SK-N-SH (cell line): ENCODE results near the gene PRMT5. TPM values are rescaled to one million over a fixed set of nuclear protein-coding genes. Genes with fewer than 3 reads are reported as not detected.
"Not testable (repeated sequence)": the region's sequence is repeated elsewhere in the genome, so short reads cannot be mapped to it uniquely, and the experiment has no call there.

Experiments used
- CTCF ChIA-PET: fragments of 300-600, 350-600 bp; formaldehyde crosslinking; extraction: SDS; loops from one replicate; lab custom pipeline; 2021; lab: Yijun Ruan, JAX
- POLR2A ChIA-PET: fragments of 350-600 bp; sonication (Branson Sonifier 250); formaldehyde crosslinking; extraction: SDS; loops from one replicate; lab custom pipeline; 2020; ENCODE audit warnings: antibody characterized with exemption, inconsistent platforms; lab: Yijun Ruan, JAX
- DNase-seq: peaks from one replicate; pipeline ENCODE4 v3.0.0; 2012
- H2AFZ ChIP-seq: fragments of 200-600 bp; sonication (generic); 2 replicates; pipeline ENCODE4 v1.8.1; 2016; ENCODE audit warnings: antibody characterized with exemption, mild to moderate bottlenecking, low read depth
- H3F3A ChIP-seq: fragments of 200-600 bp; sonication (generic); replicated peaks from 2 replicates; pipeline ENCODE3; 2016; ENCODE audit warnings: antibody characterized with exemption, mild to moderate bottlenecking; ENCODE audit not compliant: insufficient read depth
- H3K27ac ChIP-seq, 2 experiments: fragments of 200-500 bp in 1 of 2; fragments of 200-600 bp in 1 of 2; sonication (Bioruptor generic) in 1 of 2; sonication (generic), shearing (Covaris generic) in 1 of 2; 2 replicates each; pipeline versions ENCODE4 v1.5.1 to v1.6.1; 2014 to 2016; ENCODE audit warnings: low read depth in 2 of 2, inconsistent platforms in 1 of 2, low read length in 1 of 2, mild to moderate bottlenecking in 1 of 2, mixed read lengths in 1 of 2
- H3K27me3 ChIP-seq: fragments of 200-600 bp; sonication (generic), shearing (Covaris generic); 2 replicates; pipeline ENCODE4 v1.6.1; 2016; ENCODE audit warnings: mixed run types; ENCODE audit not compliant: insufficient read depth
- H3K36me3 ChIP-seq, 2 experiments: fragments of 200-500 bp in 1 of 2; fragments of 200-600 bp in 1 of 2; sonication (Bioruptor generic) in 1 of 2; sonication (generic) in 1 of 2; replicated peaks in 1 of 2; 2 replicates each; pipeline versions ENCODE3 to v1.5.1; 2014 to 2016; ENCODE audit warnings: low read length in 1 of 2, mild to moderate bottlenecking in 1 of 2; ENCODE audit not compliant: insufficient read depth in 2 of 2, control insufficient read depth in 1 of 2
- H3K4me1 ChIP-seq, 2 experiments: fragments of 200-500 bp in 1 of 2; fragments of 200-600 bp in 1 of 2; sonication (Bioruptor generic) in 1 of 2; sonication (generic), shearing (Covaris generic) in 1 of 2; 2 replicates each; pipeline versions ENCODE4 v1.5.1 to v1.6.1; 2014 to 2016; ENCODE audit warnings: low read depth in 1 of 2, low read length in 1 of 2, mixed run types in 1 of 2; ENCODE audit not compliant: insufficient read depth in 2 of 2, control insufficient read depth in 1 of 2
- H3K4me2 ChIP-seq: fragments of 200-600 bp; sonication (generic), shearing (Covaris generic); 2 replicates; pipeline ENCODE4 v1.6.1; 2017; ENCODE audit warnings: mixed run types
- H3K4me3 ChIP-seq, 2 experiments: fragments of 200-500 bp in 1 of 2; fragments of 200-600 bp in 1 of 2; sonication (Bioruptor generic) in 1 of 2; sonication (generic), shearing (Covaris generic) in 1 of 2; 2 replicates each; pipeline versions ENCODE4 v1.5.1 to v1.8.1; 2014 to 2016; ENCODE audit warnings: low read depth in 2 of 2, inconsistent platforms in 1 of 2, low read length in 1 of 2, mild to moderate bottlenecking in 1 of 2, mixed read lengths in 1 of 2, moderate library complexity in 1 of 2
- H3K79me2 ChIP-seq: fragments of 200-600 bp; sonication (generic); 2 replicates; pipeline ENCODE4 v1.8.1; 2017; ENCODE audit warnings: mild to moderate bottlenecking; ENCODE audit not compliant: insufficient read depth
- H3K9ac ChIP-seq: fragments of 200-600 bp; sonication (generic); 2 replicates; pipeline ENCODE4 v1.6.1; 2017; ENCODE audit warnings: mixed run types
- H3K9me2 ChIP-seq: fragments of 200-600 bp; sonication (generic); 2 replicates; pipeline ENCODE4 v1.6.1; 2017; ENCODE audit warnings: mixed run types
- H3K9me3 ChIP-seq: fragments of 200-600 bp; sonication (generic); 2 replicates; pipeline ENCODE4 v1.6.1; 2017; ENCODE audit warnings: mixed run types, mild to moderate bottlenecking, moderate library complexity
- H4K20me1 ChIP-seq: fragments of 200-600 bp; sonication (generic); 2 replicates; pipeline ENCODE4 v1.6.1; 2017; ENCODE audit warnings: mild to moderate bottlenecking, mixed run types; ENCODE audit not compliant: insufficient read depth
- CHD2 ChIP-seq: fragments of 150-350 bp; IDR thresholded peaks from 2 replicates; pipeline ENCODE4 v1.6.1; 2018; ENCODE audit warnings: low read length; ENCODE audit not compliant: partially characterized antibody
- GATA2 ChIP-seq: sonication (generic); formaldehyde crosslinking; IDR thresholded peaks from 2 replicates; pipeline ENCODE4 v1.5.0; 2020; ENCODE audit warnings: mild to moderate bottlenecking, missing genetic modification reagents
- JUND ChIP-seq: IDR thresholded peaks from 2 replicates; pipeline ENCODE4 v1.4.0; 2012
- NFIC ChIP-seq: IDR thresholded peaks from 2 replicates; pipeline ENCODE4 v1.4.0; 2012; ENCODE audit warnings: borderline replicate concordance
- NRF1 ChIP-seq: IDR thresholded peaks from 2 replicates; pipeline ENCODE4 v1.6.1; 2012; ENCODE audit warnings: low read depth, mild to moderate bottlenecking, low read length
- RAD21 ChIP-seq: IDR thresholded peaks from 2 replicates; pipeline ENCODE4 v1.6.1; 2012; ENCODE audit warnings: mild to moderate bottlenecking, low read length
- WGBS: methylation state at CpG from one replicate; pipeline ENCODE4 v1.1.6; 2017; ENCODE audit warnings: low lambda C conversion rate; 5-methylcytosine and 5-hydroxymethylcytosine counted together
- polyA plus RNA-seq, 3 experiments: library from polyadenylated mRNA; depleted of rRNA; stranded (reverse); fragments of >200 nt; gene quantifications; 2 replicates each; pipeline ENCODE4 v1.2.3, GENCODE V29; 2012
- TF ChIP-seq, protein P1 (sequence below): IDR thresholded peaks from 2 replicates; pipeline ENCODE4 v1.4.0; 2012; ENCODE audit warnings: low read depth, borderline replicate concordance
- TF ChIP-seq, protein P2 (sequence below): IDR thresholded peaks from 2 replicates; pipeline ENCODE4 v1.4.0; 2012; ENCODE audit warnings: low read depth, borderline replicate concordance
- TF ChIP-seq, protein P3 (sequence below): fragments of 150-350 bp; IDR thresholded peaks from 2 replicates; pipeline ENCODE4 v1.6.1; 2017; ENCODE audit warnings: antibody characterized with exemption, low read length, low read depth, borderline replicate concordance

The PRMT5 gene
- polyA plus RNA-seq, 1 of the 3 experiments (the other 2 are of a cell fraction) = 132 TPM

DNA sequence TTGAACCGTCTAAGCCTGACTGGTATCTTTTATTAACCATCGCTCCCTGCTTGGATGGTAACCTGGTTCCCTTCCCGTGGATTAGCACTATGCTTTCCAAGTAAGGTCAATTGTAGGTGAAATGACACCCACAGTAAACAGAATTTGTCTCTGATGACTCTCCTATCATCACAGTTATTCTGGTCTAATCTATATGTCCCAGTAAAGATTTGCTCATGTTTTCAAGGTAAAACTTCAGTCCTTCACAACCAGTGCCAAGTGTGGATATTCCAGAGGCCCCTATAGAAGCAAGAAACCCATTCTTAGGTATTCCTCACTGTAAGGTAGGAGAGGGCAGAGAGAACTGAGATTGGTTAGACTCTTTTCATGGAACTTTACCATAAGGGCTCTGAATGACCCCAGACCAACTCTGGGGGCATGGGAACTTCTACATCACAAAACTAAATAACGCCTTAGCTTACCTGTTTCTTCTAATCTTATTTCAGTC, 37.6 kb upstream of the PRMT5 start:
- Histone ChIP-seq H4K20me1 (no peaks in the 10 kb centered on the region), H2AFZ (no peak overlapping the region), H3K27me3 (no peaks in the 10 kb centered on the region), H3K9me2 (no peaks in the 10 kb centered on the region), H3K27ac (no peak overlapping the region), H3K4me2 (no peak overlapping the region), H3K9ac (no peak overlapping the region), H3K36me3 (peaks cover under 1 to 10% of the 10 kb centered on the region in 2 experiments), H3K4me1 (no peaks in the 10 kb centered on the region), H3F3A (peaks cover 19% of the 10 kb centered on the region), H3K79me2 (no peaks in the 10 kb centered on the region), H3K9me3 (no peaks in the 10 kb centered on the region), H3K4me3 (no peak overlapping the region)
- 77% methylated on average over 4 of the region's 4 CpGs for WGBS
- ChIA-PET POLR2A (no interaction called here), CTCF (interaction anchor here (0.6 to 3.2 kb wide), 6 partner anchors 16 to 102 kb away, joined by 3 to 17 read pairs (median 4); partner anchors contain the start of genes AJUBA and PSMB5)
- no peak for DNase-seq
- TF ChIP-seq NFIC (no peak), NRF1 (no peak), RAD21 (no peak), CHD2 (no peak), JUND (no peak), GATA2 (CRISPR knock-in tag) (no peak)
- TF ChIP-seq, protein P1, sequence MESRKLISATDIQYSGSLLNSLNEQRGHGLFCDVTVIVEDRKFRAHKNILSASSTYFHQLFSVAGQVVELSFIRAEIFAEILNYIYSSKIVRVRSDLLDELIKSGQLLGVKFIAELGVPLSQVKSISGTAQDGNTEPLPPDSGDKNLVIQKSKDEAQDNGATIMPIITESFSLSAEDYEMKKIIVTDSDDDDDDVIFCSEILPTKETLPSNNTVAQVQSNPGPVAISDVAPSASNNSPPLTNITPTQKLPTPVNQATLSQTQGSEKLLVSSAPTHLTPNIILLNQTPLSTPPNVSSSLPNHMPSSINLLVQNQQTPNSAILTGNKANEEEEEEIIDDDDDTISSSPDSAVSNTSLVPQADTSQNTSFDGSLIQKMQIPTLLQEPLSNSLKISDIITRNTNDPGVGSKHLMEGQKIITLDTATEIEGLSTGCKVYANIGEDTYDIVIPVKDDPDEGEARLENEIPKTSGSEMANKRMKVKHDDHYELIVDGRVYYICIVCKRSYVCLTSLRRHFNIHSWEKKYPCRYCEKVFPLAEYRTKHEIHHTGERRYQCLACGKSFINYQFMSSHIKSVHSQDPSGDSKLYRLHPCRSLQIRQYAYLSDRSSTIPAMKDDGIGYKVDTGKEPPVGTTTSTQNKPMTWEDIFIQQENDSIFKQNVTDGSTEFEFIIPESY = no peak
- TF ChIP-seq, protein P2, sequence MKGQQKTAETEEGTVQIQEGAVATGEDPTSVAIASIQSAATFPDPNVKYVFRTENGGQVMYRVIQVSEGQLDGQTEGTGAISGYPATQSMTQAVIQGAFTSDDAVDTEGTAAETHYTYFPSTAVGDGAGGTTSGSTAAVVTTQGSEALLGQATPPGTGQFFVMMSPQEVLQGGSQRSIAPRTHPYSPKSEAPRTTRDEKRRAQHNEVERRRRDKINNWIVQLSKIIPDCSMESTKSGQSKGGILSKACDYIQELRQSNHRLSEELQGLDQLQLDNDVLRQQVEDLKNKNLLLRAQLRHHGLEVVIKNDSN = no peak
- TF ChIP-seq, protein P3, sequence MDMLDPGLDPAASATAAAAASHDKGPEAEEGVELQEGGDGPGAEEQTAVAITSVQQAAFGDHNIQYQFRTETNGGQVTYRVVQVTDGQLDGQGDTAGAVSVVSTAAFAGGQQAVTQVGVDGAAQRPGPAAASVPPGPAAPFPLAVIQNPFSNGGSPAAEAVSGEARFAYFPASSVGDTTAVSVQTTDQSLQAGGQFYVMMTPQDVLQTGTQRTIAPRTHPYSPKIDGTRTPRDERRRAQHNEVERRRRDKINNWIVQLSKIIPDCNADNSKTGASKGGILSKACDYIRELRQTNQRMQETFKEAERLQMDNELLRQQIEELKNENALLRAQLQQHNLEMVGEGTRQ = no peak

DNA sequence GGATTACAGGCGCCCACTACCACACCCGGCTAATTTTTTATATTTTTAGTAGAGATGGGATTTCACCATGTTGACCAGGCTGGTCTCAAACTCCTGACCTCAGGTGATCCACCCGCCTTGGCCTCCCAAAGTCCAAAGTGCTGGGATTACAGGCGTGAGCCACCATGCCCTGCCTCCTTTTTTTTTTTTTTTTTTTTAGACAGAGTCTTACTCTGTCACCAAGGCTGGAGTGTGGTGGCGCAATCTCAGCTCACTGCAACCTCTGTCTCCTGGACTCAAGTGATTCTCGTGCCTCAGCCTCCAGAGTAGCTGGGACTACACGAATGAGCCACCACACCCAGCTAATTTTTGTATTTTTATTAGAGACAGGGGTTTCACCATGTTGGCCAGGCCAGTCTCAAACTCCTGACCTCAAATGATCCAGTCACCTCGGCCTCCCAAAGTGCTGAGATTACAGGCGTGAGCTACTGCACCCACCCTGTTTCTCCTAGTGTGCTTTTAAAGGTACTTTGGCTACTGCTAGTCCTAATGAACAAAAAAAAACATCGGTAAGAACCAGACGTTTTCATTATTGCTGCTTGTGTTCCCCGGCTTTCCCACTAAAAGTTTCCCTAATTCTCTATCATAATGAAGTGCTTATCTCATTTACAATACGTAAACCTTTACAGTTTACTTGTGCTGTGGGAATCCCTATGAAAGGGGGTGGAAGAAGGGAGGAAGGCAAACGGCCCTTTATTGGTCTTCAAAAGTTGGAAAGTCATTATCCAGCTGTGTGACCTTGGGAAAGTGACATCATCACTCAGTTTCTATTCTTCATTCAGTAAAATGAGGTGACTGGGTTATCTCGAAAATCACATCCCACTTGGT, 37.0 kb upstream of the PRMT5 start:
- not testable (repeated sequence) for DNase-seq, H3K27ac ChIP-seq, H3K9me3 ChIP-seq, H3K4me1 ChIP-seq, H3K79me2 ChIP-seq, H2AFZ ChIP-seq, H3K36me3 ChIP-seq, H4K20me1 ChIP-seq, H3K9me2 ChIP-seq, H3K9ac ChIP-seq, H3K27me3 ChIP-seq, H3K4me3 ChIP-seq, H3K4me2 ChIP-seq
- 82% methylated on average over 15 of the region's 15 CpGs for WGBS
- peaks cover 14% of the 10 kb centered on the region for H3F3A ChIP-seq
- ChIA-PET CTCF (interaction anchor here (0.6 to 3.2 kb wide), 7 partner anchors 17 to 109 kb away, joined by 3 to 17 read pairs (median 4); partner anchors contain the start of genes AJUBA and PSMB5), POLR2A (interaction anchor here (0.7 kb wide), 1 partner anchor 55 kb away, joined by 3 read pairs; no protein-coding TSS in a partner anchor)
